H9 (cell line): ENCODE measurements around the gene DOK6. TPM values are rescaled to one million over a fixed set of nuclear protein-coding genes. Genes with fewer than 3 reads are reported as not detected.

Experiments
- DNase-seq: peaks from one replicate; pipeline ENCODE4 v3.0.0-alpha.2; 2017
- H2AFZ ChIP-seq: one replicate; pipeline ENCODE4 v1.6.1; 2013; ENCODE audit warnings: mild to moderate bottlenecking, low read length, control low read depth, moderate library complexity
- H2AK5ac ChIP-seq: 2 replicates; pipeline ENCODE4 v1.6.1; 2013; ENCODE audit warnings: low read length, control low read depth, mixed read lengths; ENCODE audit not compliant: insufficient read length
- H2BK120ac ChIP-seq: one replicate; pipeline ENCODE4 v1.6.1; 2013; ENCODE audit warnings: low read depth, mild to moderate bottlenecking, low read length, control low read depth, inconsistent platforms; ENCODE audit not compliant: poor library complexity, severe bottlenecking
- H2BK12ac ChIP-seq: 2 replicates; pipeline ENCODE4 v1.6.1; 2013; ENCODE audit warnings: low read length, control low read depth, mixed read lengths, low read depth; ENCODE audit not compliant: insufficient read length
- H2BK15ac ChIP-seq: 2 replicates; pipeline ENCODE4 v1.6.1; 2013; ENCODE audit warnings: low read depth, low read length, control low read depth
- H2BK20ac ChIP-seq: one replicate; pipeline ENCODE4 v1.6.1; 2013; ENCODE audit warnings: low read depth, mild to moderate bottlenecking, low read length, control low read depth, inconsistent platforms; ENCODE audit not compliant: poor library complexity, severe bottlenecking
- H2BK5ac ChIP-seq: 2 replicates; pipeline ENCODE4 v1.6.1; 2013; ENCODE audit warnings: low read length, control low read depth, mixed read lengths; ENCODE audit not compliant: insufficient read length
- H3K14ac ChIP-seq: 2 replicates; pipeline ENCODE4 v1.6.1; 2013; ENCODE audit warnings: low read length, control low read depth; ENCODE audit not compliant: insufficient read depth
- H3K18ac ChIP-seq: 2 replicates; pipeline ENCODE4 v1.6.1; 2013; ENCODE audit warnings: low read depth, mild to moderate bottlenecking, mixed read lengths, low read length, control low read depth; ENCODE audit not compliant: insufficient read length
- H3K23ac ChIP-seq: 2 replicates; pipeline ENCODE4 v1.6.1; 2013; ENCODE audit warnings: low read length, control low read depth, mixed read lengths, low read depth; ENCODE audit not compliant: insufficient read length
- H3K23me2 ChIP-seq: 2 replicates; pipeline ENCODE4 v1.6.1; 2013; ENCODE audit warnings: low read depth, mild to moderate bottlenecking, mixed read lengths, low read length, control low read depth; ENCODE audit not compliant: insufficient read length, poor library complexity, severe bottlenecking
- H3K27ac ChIP-seq: 2 replicates; pipeline ENCODE4 v1.5.1; 2013; ENCODE audit warnings: low read length, control low read depth, mixed read lengths, low read depth; ENCODE audit not compliant: insufficient read length
- H3K27me3 ChIP-seq: 2 replicates; pipeline ENCODE4 v1.6.1; 2013; ENCODE audit warnings: low read length, control low read depth, inconsistent platforms; ENCODE audit not compliant: insufficient read depth
- H3K4ac ChIP-seq: 2 replicates; pipeline ENCODE4 v1.6.1; 2013; ENCODE audit warnings: low read depth, mild to moderate bottlenecking, control low read depth, inconsistent platforms, low read length, moderate library complexity
- H3K4me1 ChIP-seq: 2 replicates; pipeline ENCODE4 v1.6.1; 2013; ENCODE audit warnings: low read length, control low read depth, inconsistent platforms; ENCODE audit not compliant: insufficient read depth
- H3K4me2 ChIP-seq: 2 replicates; pipeline ENCODE4 v1.6.1; 2013; ENCODE audit warnings: low read length, control low read depth, mixed read lengths; ENCODE audit not compliant: insufficient read length, insufficient read depth
- H3K56ac ChIP-seq: 2 replicates; pipeline ENCODE4 v1.6.1; 2013; ENCODE audit warnings: low read depth, mild to moderate bottlenecking, mixed read lengths, low read length, control low read depth; ENCODE audit not compliant: insufficient read length
- H3K79me1 ChIP-seq: 2 replicates; pipeline ENCODE4 v1.6.1; 2013; ENCODE audit warnings: low read depth, mild to moderate bottlenecking, moderate library complexity, low read length, control low read depth, inconsistent platforms; ENCODE audit not compliant: insufficient read depth, poor library complexity, severe bottlenecking
- H3K79me2 ChIP-seq: 2 replicates; pipeline ENCODE4 v1.6.1; 2013; ENCODE audit warnings: low read length, control low read depth, inconsistent platforms; ENCODE audit not compliant: insufficient read depth
- H3K9ac ChIP-seq: 2 replicates; pipeline ENCODE4 v1.6.1; 2013; ENCODE audit warnings: low read length, control low read depth, mixed read lengths; ENCODE audit not compliant: insufficient read length; ENCODE audit errors: extremely low read depth
- H3K9me3 ChIP-seq: one replicate; pipeline ENCODE4 v1.6.1; 2013; ENCODE audit warnings: low read depth, low read length, inconsistent platforms; ENCODE audit not compliant: control insufficient read depth
- H3T11ph ChIP-seq: one replicate; pipeline ENCODE4 v1.6.1; 2013; ENCODE audit warnings: mild to moderate bottlenecking, low read length, control low read depth, inconsistent platforms
- H4K20me1 ChIP-seq: one replicate; pipeline ENCODE4 v1.6.1; 2013; ENCODE audit not compliant: control insufficient read depth, insufficient read length, insufficient read depth
- H4K5ac ChIP-seq: 2 replicates; pipeline ENCODE4 v1.6.1; 2013; ENCODE audit warnings: low read depth, mild to moderate bottlenecking, mixed read lengths, low read length, control low read depth; ENCODE audit not compliant: insufficient read length
- H4K8ac ChIP-seq: replicated peaks from 2 replicates; pipeline ENCODE4 v1.6.1; 2013; ENCODE audit warnings: low read length, control low read depth, mixed read lengths, low read depth; ENCODE audit not compliant: insufficient read length
- H4K91ac ChIP-seq: 2 replicates; pipeline ENCODE4 v1.6.1; 2013; ENCODE audit warnings: low read depth, mild to moderate bottlenecking, moderate library complexity, mixed read lengths, low read length, control low read depth; ENCODE audit not compliant: insufficient read length
- H3K27ac Mint-ChIP-seq, 3 experiments: 2 replicates in 2 of 3; 3 replicates in 1 of 3; pipeline ENCODE4 v1.8.0; 2020 to 2021; ENCODE audit warnings: mixed read lengths in 3 of 3, mild to moderate bottlenecking in 1 of 3, moderate library complexity in 1 of 3
- H3K27me3 Mint-ChIP-seq: 2 replicates; pipeline ENCODE4 v1.8.0; 2021; ENCODE audit warnings: low read depth, mild to moderate bottlenecking, moderate library complexity, mixed read lengths
- H3K36me3 Mint-ChIP-seq, 3 experiments: 2 replicates in 2 of 3; 3 replicates in 1 of 3; pipeline ENCODE4 v1.8.0; 2020 to 2021; ENCODE audit warnings: low read depth in 3 of 3, mixed read lengths in 3 of 3; ENCODE audit not compliant: insufficient read depth in 1 of 3
- H3K4me1 Mint-ChIP-seq, 2 experiments: 2 replicates each; pipeline ENCODE4 v1.8.0; 2020; ENCODE audit warnings: mixed read lengths in 2 of 2
- H3K4me3 Mint-ChIP-seq, 2 experiments: 2 replicates in 1 of 2; 3 replicates in 1 of 2; pipeline ENCODE4 v1.8.0; 2020 to 2021; ENCODE audit warnings: mild to moderate bottlenecking in 2 of 2, mixed read lengths in 2 of 2, moderate library complexity in 1 of 2
- H3K9me3 Mint-ChIP-seq, 2 experiments: 2 replicates in 1 of 2; 3 replicates in 1 of 2; pipeline ENCODE4 v1.8.0; 2020; ENCODE audit warnings: mild to moderate bottlenecking in 2 of 2, mixed read lengths in 2 of 2, moderate library complexity in 1 of 2
- CTCF ChIP-seq: fragments of 200-600 bp; sonication (generic); conservative IDR thresholded peaks from 3 replicates; pipeline ENCODE4 v1.8.0; 2021; ENCODE audit warnings: antibody characterized with exemption, mild to moderate bottlenecking
- WGBS: extraction: QIAGEN DNeasy Blood & Tissue Kit; methylation state at CpG from one replicate; pipeline ENCODE4 v1.1.7; 2013; ENCODE audit warnings: missing lambda C conversion rate, low lambda C conversion rate, mixed read lengths; ENCODE audit not compliant: insufficient read length; ENCODE audit errors: extremely low coverage; 5-methylcytosine and 5-hydroxymethylcytosine counted together
- total RNA-seq: library from RNA; stranded (reverse); gene quantifications from 2 replicates; pipeline ENCODE4 v1.2.1, GENCODE V29; 2021

Gene DOK6
- total RNA-seq, 1 experiment from 2014 or later: 0.20 TPM

DNA sequence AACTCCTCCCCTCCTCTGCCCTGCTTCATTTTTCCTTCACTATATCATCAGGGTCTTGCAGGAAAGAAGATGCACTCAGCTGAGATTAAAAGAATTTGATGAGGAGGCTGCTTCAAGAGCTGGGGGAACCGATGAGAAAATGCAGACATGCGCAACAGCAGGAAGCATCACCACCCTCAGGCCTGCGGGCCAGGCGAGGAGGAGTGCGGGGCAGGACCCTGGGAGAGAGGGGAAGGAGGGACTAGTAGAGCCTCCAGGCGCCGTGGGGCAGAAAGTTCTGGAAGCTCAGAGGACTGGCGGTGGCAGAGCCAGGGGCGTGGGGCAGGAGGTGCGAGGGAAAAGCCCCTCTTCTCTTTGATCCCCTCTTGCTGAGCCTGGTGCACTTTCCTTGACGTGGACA lies 438.8 kb downstream of the DOK6 start:
- Mint-ChIP-seq H3K4me3 (no peak overlapping the region), H3K9me3 (no peaks in the 10 kb centered on the region; a peak in 1 of 5 replicates), H3K36me3 (no peaks in the 10 kb centered on the region; a peak in 1 of 7 replicates), H3K27ac (no peak overlapping the region), H3K4me1 (peaks cover 6 to 11% of the 10 kb centered on the region in 2 experiments), H3K27me3 (no peaks in the 10 kb centered on the region)
- Histone ChIP-seq H4K5ac (no peak overlapping the region), H2AK5ac (no peak overlapping the region), H3K56ac (no peak overlapping the region), H2BK20ac (no peak overlapping the region), H2BK5ac (no peak overlapping the region), H4K8ac (no peak overlapping the region), H2BK15ac (no peak overlapping the region), H3K79me2 (no peaks in the 10 kb centered on the region), H3K14ac (no peak overlapping the region; the same call in 1 of the 2 replicates), H3K18ac (no peak overlapping the region), H3K9me3 (no peaks in the 10 kb centered on the region), H2BK12ac (no peak overlapping the region), H4K91ac (no peak overlapping the region), H2BK120ac (no peak overlapping the region), H3K4me1 (no peaks in the 10 kb centered on the region), H3K27me3 (no peaks in the 10 kb centered on the region), H2AFZ (no peak overlapping the region), H3K23me2 (no peaks in the 10 kb centered on the region), H3K9ac (no peak overlapping the region), H3K4ac (no peak overlapping the region), H3K79me1 (no peaks in the 10 kb centered on the region), H3K23ac (no peak overlapping the region), H3T11ph (no peak overlapping the region), H3K4me2 (no peak overlapping the region), H4K20me1 (no peaks in the 10 kb centered on the region), H3K27ac (no peak overlapping the region)
- WGBS: no CpG with 5 or more reads among the region's 11 CpGs
- DNase-seq: peak; percentile 50
- TF ChIP-seq CTCF: no peak
